CD8-positive, alpha-beta memory T cell (primary cell): ENCODE measurements around the gene ZMYND12. TPM values are rescaled to one million over a fixed set of nuclear protein-coding genes. Genes with fewer than 3 reads are reported as not detected.

ENCODE experiments used
- CTCF ChIA-PET: fragments of 350-600 bp; sonication (Branson Sonifier 250); formaldehyde crosslinking; loops from one replicate; lab custom pipeline; 2021; ENCODE audit warnings: antibody characterized with exemption; lab: Charles Lee
- POLR2A ChIA-PET: fragments of 350-600 bp; sonication (Branson Sonifier 250); formaldehyde crosslinking; loops from one replicate; lab custom pipeline; 2021; ENCODE audit warnings: antibody characterized with exemption; lab: Charles Lee
- DNase-seq, 5 donors: peaks; one replicate each; pipeline versions ENCODE4 v3.0.0 to v3.0.0-alpha.2; 2020 to 2022; ENCODE audit warnings: mixed read lengths in 1 of 5
- H3K27ac ChIP-seq: one replicate; pipeline ENCODE4 v1.7.0; 2013; ENCODE audit warnings: low read depth, mild to moderate bottlenecking, low read length, moderate library complexity
- H3K27me3 ChIP-seq: 2 replicates; pipeline ENCODE4 v1.7.0; 2013; ENCODE audit warnings: low read length, mild to moderate bottlenecking; ENCODE audit not compliant: insufficient read depth, poor library complexity, severe bottlenecking
- H3K36me3 ChIP-seq: 2 replicates; pipeline ENCODE4 v1.7.0; 2013; ENCODE audit warnings: mild to moderate bottlenecking, low read length, moderate library complexity; ENCODE audit not compliant: insufficient read depth
- H3K4me1 ChIP-seq: 2 replicates; pipeline ENCODE4 v1.7.0; 2013; ENCODE audit warnings: mild to moderate bottlenecking, low read length, moderate library complexity; ENCODE audit not compliant: insufficient read depth
- H3K4me3 ChIP-seq: 2 replicates; pipeline ENCODE4 v1.7.0; 2013; ENCODE audit warnings: mild to moderate bottlenecking, low read length
- H3K9me3 ChIP-seq: 2 replicates; pipeline ENCODE4 v1.7.0; 2013; ENCODE audit warnings: mild to moderate bottlenecking, low read length
- H3K27ac Mint-ChIP-seq, 8 donors: one replicate each; pipeline ENCODE4 v1.8.0; 2020 to 2021; ENCODE audit warnings: mixed read lengths in 8 of 8, mild to moderate bottlenecking in 6 of 8, inconsistent platforms in 3 of 8, moderate library complexity in 3 of 8
- H3K27me3 Mint-ChIP-seq, 2 donors: one replicate each; pipeline ENCODE4 v1.8.0; 2020 to 2021; ENCODE audit warnings: mixed read lengths in 2 of 2, mild to moderate bottlenecking in 1 of 2, moderate library complexity in 1 of 2
- H3K36me3 Mint-ChIP-seq, 3 donors: one replicate each; pipeline ENCODE4 v1.8.0; 2020 to 2021; ENCODE audit warnings: mixed read lengths in 3 of 3, inconsistent platforms in 1 of 3, mild to moderate bottlenecking in 1 of 3
- H3K4me1 Mint-ChIP-seq, 3 donors: one replicate each; pipeline ENCODE4 v1.8.0; 2020 to 2021; ENCODE audit warnings: mixed read lengths in 3 of 3, inconsistent platforms in 1 of 3, mild to moderate bottlenecking in 1 of 3
- H3K4me3 Mint-ChIP-seq, 7 donors: one replicate each; pipeline ENCODE4 v1.8.0; 2020 to 2021; ENCODE audit warnings: mixed read lengths in 7 of 7, mild to moderate bottlenecking in 6 of 7, moderate library complexity in 4 of 7, inconsistent platforms in 2 of 7
- H3K9me3 Mint-ChIP-seq, 5 donors: one replicate each; pipeline ENCODE4 v1.8.0; 2020 to 2022; ENCODE audit warnings: mixed read lengths in 5 of 5, mild to moderate bottlenecking in 3 of 5, moderate library complexity in 2 of 5, inconsistent platforms in 1 of 5
- polyA plus RNA-seq: library from polyadenylated mRNA; unstranded; fragments of 300-500 nt; fragmentation: Illumina TruSeq; gene quantifications from one replicate; pipeline ENCODE4 v1.2.3, GENCODE V29; 2021
- total RNA-seq, 2 experiments: library from RNA; stranded (reverse); gene quantifications; one replicate each; pipeline ENCODE4 v1.2.3, GENCODE V29; 2021

Gene ZMYND12
- total and polyA plus RNA-seq, 3 experiments from 2014 or later = 0.69 to 0.85 TPM; not detected in 1

- Mint-ChIP-seq H3K36me3 (no peaks in the 10 kb centered on the region), H3K9me3 (no peaks in the 10 kb centered on the region), H3K4me1 (no peaks in the 10 kb centered on the region), H3K4me3 (no peak overlapping the region), H3K27me3 (peaks cover 4 to 9% of the 10 kb centered on the region in 2 donors), H3K27ac (no peak overlapping the region)
- POLR2A ChIA-PET = no interaction called here
- no peaks in the 10 kb centered on the region for H3K4me1 ChIP-seq
- no peak overlapping the region for H3K27ac ChIP-seq
- H3K27me3 ChIP-seq = no peaks in the 10 kb centered on the region
- H3K36me3 ChIP-seq = no peaks in the 10 kb centered on the region
- DNase-seq = no peak
- CTCF ChIA-PET = interaction anchor here (1.2 kb wide), 1 partner anchor 234 kb away, joined by 3 read pairs; no protein-coding TSS in a partner anchor
- no peaks in the 10 kb centered on the region for H3K9me3 ChIP-seq
- no peak overlapping the region for H3K4me3 ChIP-seq
Measured at GRCh38 chr1:42434340-42434739, 21.5 kb downstream of the ZMYND12 start.

- no peak overlapping the region for H3K4me3 ChIP-seq
- H3K9me3 ChIP-seq = no peaks in the 10 kb centered on the region
- no peaks in the 10 kb centered on the region for H3K36me3 ChIP-seq
- Mint-ChIP-seq H3K4me3 (no peak overlapping the region), H3K27ac (no peak overlapping the region), H3K36me3 (no peaks in the 10 kb centered on the region), H3K9me3 (no peaks in the 10 kb centered on the region), H3K4me1 (no peaks in the 10 kb centered on the region), H3K27me3 (peaks cover 2 to 6% of the 10 kb centered on the region in 2 donors)
- DNase-seq = no peak
- no peak overlapping the region for H3K27ac ChIP-seq
- no peaks in the 10 kb centered on the region for H3K4me1 ChIP-seq
- H3K27me3 ChIP-seq = no peaks in the 10 kb centered on the region
- ChIA-PET CTCF (no interaction called here), POLR2A (no interaction called here)
Measured at GRCh38 chr1:42433369-42433768, 22.5 kb downstream of the ZMYND12 start.

GRCh38 chr1:42432714-42433113 lies 23.1 kb downstream of the ZMYND12 start:
- no peak for DNase-seq

GRCh38 chr1:42431514-42431913 lies 24.3 kb downstream of the ZMYND12 start:
- Histone ChIP-seq H3K36me3 (no peaks in the 10 kb centered on the region), H3K4me1 (no peaks in the 10 kb centered on the region), H3K27me3 (no peaks in the 10 kb centered on the region), H3K9me3 (no peaks in the 10 kb centered on the region), H3K27ac (no peak overlapping the region), H3K4me3 (no peak overlapping the region)
- Mint-ChIP-seq H3K4me1 (no peaks in the 10 kb centered on the region), H3K4me3 (no peak overlapping the region), H3K9me3 (no peaks in the 10 kb centered on the region), H3K36me3 (no peaks in the 10 kb centered on the region), H3K27ac (no peak overlapping the region), H3K27me3 (peaks cover 0 to 4% of the 10 kb centered on the region in 2 donors)
- no peak for DNase-seq
- CTCF ChIA-PET = no interaction called here
- POLR2A ChIA-PET = no interaction called here

More at GRCh38 chr1:42432714-42433113, 23.1 kb downstream of the ZMYND12 start:
- ChIA-PET CTCF (no interaction called here), POLR2A (no interaction called here)
- no peaks in the 10 kb centered on the region for H3K36me3 Mint-ChIP-seq
- Histone ChIP-seq H3K9me3 (no peaks in the 10 kb centered on the region), H3K4me1 (no peaks in the 10 kb centered on the region), H3K36me3 (no peaks in the 10 kb centered on the region), H3K27me3 (no peaks in the 10 kb centered on the region), H3K4me3 (no peak overlapping the region), H3K27ac (no peak overlapping the region)
- no peak overlapping the region for H3K27ac Mint-ChIP-seq
- peaks cover 2 to 5% of the 10 kb centered on the region in 2 donors for H3K27me3 Mint-ChIP-seq
- H3K4me3 Mint-ChIP-seq = no peak overlapping the region
- no peaks in the 10 kb centered on the region for H3K9me3 Mint-ChIP-seq
- H3K4me1 Mint-ChIP-seq = no peaks in the 10 kb centered on the region

GRCh38 chr1:42430286-42431135 lies 25.3 kb downstream of the ZMYND12 start:
- ChIA-PET POLR2A (no interaction called here), CTCF (no interaction called here)
- Histone ChIP-seq H3K27me3 (no peaks in the 10 kb centered on the region), H3K27ac (no peak overlapping the region), H3K4me3 (no peak overlapping the region), H3K4me1 (no peaks in the 10 kb centered on the region), H3K36me3 (no peaks in the 10 kb centered on the region), H3K9me3 (no peaks in the 10 kb centered on the region)
- H3K27ac Mint-ChIP-seq = no peak overlapping the region
- no peaks in the 10 kb centered on the region for H3K4me1 Mint-ChIP-seq
- no peak for DNase-seq
- peaks cover 3 to 4% of the 10 kb centered on the region in 2 donors for H3K27me3 Mint-ChIP-seq
- H3K4me3 Mint-ChIP-seq = no peak overlapping the region
- H3K9me3 Mint-ChIP-seq = no peaks in the 10 kb centered on the region
- no peaks in the 10 kb centered on the region for H3K36me3 Mint-ChIP-seq

- no peak overlapping the region for H3K4me3 Mint-ChIP-seq
- H3K27ac Mint-ChIP-seq = no peak overlapping the region
- Histone ChIP-seq H3K4me1 (no peaks in the 10 kb centered on the region), H3K4me3 (no peak overlapping the region), H3K36me3 (no peaks in the 10 kb centered on the region), H3K27me3 (no peaks in the 10 kb centered on the region), H3K27ac (no peak overlapping the region), H3K9me3 (no peaks in the 10 kb centered on the region)
- no peaks in the 10 kb centered on the region for H3K9me3 Mint-ChIP-seq
- H3K27me3 Mint-ChIP-seq = peaks cover 4 to 9% of the 10 kb centered on the region in 2 donors
- DNase-seq = no peak
- no peaks in the 10 kb centered on the region for H3K36me3 Mint-ChIP-seq
- ChIA-PET CTCF (no interaction called here), POLR2A (no interaction called here)
- no peaks in the 10 kb centered on the region for H3K4me1 Mint-ChIP-seq
Measured at GRCh38 chr1:42429603-42430002, 26.2 kb downstream of the ZMYND12 start.

GRCh38 chr1:42427240-42427639 lies 28.6 kb downstream of the ZMYND12 start:
- Mint-ChIP-seq H3K27ac (no peak overlapping the region), H3K4me1 (no peaks in the 10 kb centered on the region), H3K36me3 (no peaks in the 10 kb centered on the region), H3K27me3 (peaks cover 2 to 21% of the 10 kb centered on the region in 2 donors), H3K4me3 (no peak overlapping the region), H3K9me3 (no peaks in the 10 kb centered on the region)
- ChIA-PET CTCF (interaction anchor here (0.5 kb wide), 1 partner anchor 1294 kb away, joined by 4 read pairs; no protein-coding TSS in a partner anchor), POLR2A (no interaction called here)
- no peak overlapping the region for H3K27ac ChIP-seq
- no peaks in the 10 kb centered on the region for H3K27me3 ChIP-seq
- no peaks in the 10 kb centered on the region for H3K36me3 ChIP-seq
- H3K4me3 ChIP-seq = no peak overlapping the region
- H3K4me1 ChIP-seq = no peaks in the 10 kb centered on the region
- H3K9me3 ChIP-seq = no peaks in the 10 kb centered on the region
- no peak for DNase-seq

GRCh38 chr1:42424201-42424600 lies 31.6 kb downstream of the ZMYND12 start:
- Mint-ChIP-seq H3K4me1 (no peaks in the 10 kb centered on the region), H3K4me3 (no peak overlapping the region), H3K36me3 (no peaks in the 10 kb centered on the region), H3K27ac (no peak overlapping the region), H3K27me3 (peaks cover 12 to 37% of the 10 kb centered on the region in 2 donors), H3K9me3 (no peaks in the 10 kb centered on the region)
- no peak for DNase-seq
- Histone ChIP-seq H3K9me3 (no peaks in the 10 kb centered on the region), H3K27ac (no peak overlapping the region), H3K27me3 (no peaks in the 10 kb centered on the region), H3K4me1 (no peaks in the 10 kb centered on the region), H3K36me3 (no peaks in the 10 kb centered on the region), H3K4me3 (no peak overlapping the region)
- ChIA-PET POLR2A (no interaction called here), CTCF (no interaction called here)
